ENCODE results near the gene RIGI.
"Not testable (repeated sequence)": the region's sequence is repeated elsewhere in the genome, so short reads cannot be mapped to it uniquely, and the experiment has no call there.

Gene RIGI

GRCh38 chr9:32552172-32552872 lies 26.3 kb upstream of the RIGI start, which contains the start of the genes SMIM27 and TOPORS:
Gene SMIM27, plus strand, starts transcription at chr9:32552327. Its CDS starts 108 bp downstream, at chr9:32552435.
Gene TOPORS, minus strand, starts transcription at chr9:32552586. Its CDS starts 150 bp downstream, at chr9:32552436.
- Mint-ChIP-seq H3K36me3 (ENCODE audit: low read depth) (peaks cover 27% of the 10 kb centered on the region), H3K4me3 (peak within 1 kb of the TSS; percentile 92 to 99 (median 99)), H3K27ac (peak within 1 kb of the TSS; percentile 96 to 99 (median 98)), H3K27me3 (ENCODE audit: low read depth) (no peaks in the 10 kb centered on the region), H3K4me1 (peaks cover 17% of the 10 kb centered on the region), H3K9me3 (no peaks in the 10 kb centered on the region)
- TF ChIP-seq CTCF (IDR thresholded peaks at IDR 0.05; ENCODE audit: unreplicated experiment in 3 of 3): no peak

- Mint-ChIP-seq H3K27me3 (ENCODE audit: low read depth) (no peaks in the 10 kb centered on the region), H3K36me3 (ENCODE audit: low read depth) (peaks cover 33% of the 10 kb centered on the region), H3K4me1 (peaks cover 17% of the 10 kb centered on the region), H3K9me3 (no peaks in the 10 kb centered on the region), H3K27ac (peak overlapping the region; percentile 96 to 99 (median 98)), H3K4me3 (peak overlapping the region; percentile 92 to 99 (median 99))
- no peak for TF ChIP-seq CTCF (IDR thresholded peaks at IDR 0.05; ENCODE audit: unreplicated experiment in 3 of 3)
Measured at GRCh38 chr9:32551276-32552051, 25.5 kb upstream of the RIGI start.

- Mint-ChIP-seq H3K36me3 (ENCODE audit: low read depth) (peaks cover 32% of the 10 kb centered on the region), H3K9me3 (no peaks in the 10 kb centered on the region), H3K27ac (peak overlapping the region; percentile 96 to 99 (median 98)), H3K4me1 (peaks cover 17% of the 10 kb centered on the region), H3K4me3 (peak overlapping the region; percentile 92 to 99 (median 99)), H3K27me3 (ENCODE audit: low read depth) (no peaks in the 10 kb centered on the region)
- TF ChIP-seq CTCF (IDR thresholded peaks at IDR 0.05; ENCODE audit: unreplicated experiment in 3 of 3): no peak
Measured at GRCh38 chr9:32550562-32551275, 24.7 kb upstream of the RIGI start.

- Mint-ChIP-seq H3K4me1 (peaks cover 17% of the 10 kb centered on the region), H3K9me3 (no peaks in the 10 kb centered on the region), H3K36me3 (ENCODE audit: low read depth) (peaks cover 33% of the 10 kb centered on the region), H3K27me3 (ENCODE audit: low read depth) (no peaks in the 10 kb centered on the region), H3K4me3 (peak overlapping the region; percentile 90 to 99 (median 97)), H3K27ac (peak overlapping the region; percentile 89 to 99 (median 96))
- TF ChIP-seq CTCF (IDR thresholded peaks at IDR 0.05; ENCODE audit: unreplicated experiment in 3 of 3): no peak
Measured at GRCh38 chr9:32550150-32550561, 24.2 kb upstream of the RIGI start.

- H3K9me3 Mint-ChIP-seq; H3K27me3 Mint-ChIP-seq (ENCODE audit: low read depth); H3K27ac Mint-ChIP-seq: not testable (repeated sequence)
- peak overlapping the region in 2 of 3 experiments; percentile 97 to 99 for H3K4me3 Mint-ChIP-seq
- H3K4me1 Mint-ChIP-seq: peaks cover 17% of the 10 kb centered on the region
- peaks cover 46% of the 10 kb centered on the region for H3K36me3 Mint-ChIP-seq (ENCODE audit: low read depth)
Measured at GRCh38 chr9:32548213-32548612, 22.2 kb upstream of the RIGI start.

- Mint-ChIP-seq H3K4me1 (peaks cover 17% of the 10 kb centered on the region), H3K4me3 (no peak overlapping the region), H3K36me3 (ENCODE audit: low read depth) (peaks cover 64% of the 10 kb centered on the region), H3K27ac (no peak overlapping the region), H3K9me3 (no peaks in the 10 kb centered on the region), H3K27me3 (ENCODE audit: low read depth) (no peaks in the 10 kb centered on the region)
- no peak for TF ChIP-seq CTCF (IDR thresholded peaks at IDR 0.05; ENCODE audit: unreplicated experiment in 3 of 3)
Measured at GRCh38 chr9:32545884-32546283, 19.9 kb upstream of the RIGI start.

Measured in nephron (organoid).